HG03097 (cell line): ENCODE measurements around the gene ADAMTSL3.
"Not testable (repeated sequence)": the region's sequence is repeated elsewhere in the genome, so short reads cannot be mapped to it uniquely, and the experiment has no call there.

ENCODE experiments used
- ATAC-seq: cut with Tn5 transposase; IDR thresholded peaks from one replicate; pipeline ENCODE4 v1.9.1; 2021; ENCODE audit not compliant: unreplicated experiment, low FRiP score

Gene ADAMTSL3

GRCh38 chr15:83959477-83959876 is 305.6 kb downstream of the ADAMTSL3 start:
- ATAC-seq = no peak

GRCh38 chr15:83960192-83960829 is 306.4 kb downstream of the ADAMTSL3 start:
- ATAC-seq = no peak

GRCh38 chr15:83961311-83961710 is 307.4 kb downstream of the ADAMTSL3 start:
- ATAC-seq = no peak

GRCh38 chr15:83964967-83965366 is 311.0 kb downstream of the ADAMTSL3 start:
- ATAC-seq = not testable (repeated sequence)

- no peak for ATAC-seq
These were observed 316.5 kb downstream of the ADAMTSL3 start for GRCh38 chr15:83970295-83970890.

- ATAC-seq = no peak
These were observed 318.1 kb downstream of the ADAMTSL3 start for GRCh38 chr15:83971992-83972391.

- no peak for ATAC-seq
These were observed 319.9 kb downstream of the ADAMTSL3 start for GRCh38 chr15:83973816-83974215.

GRCh38 chr15:83977992-83978391 is 324.1 kb downstream of the ADAMTSL3 start:
- no peak for ATAC-seq

GRCh38 chr15:83978588-83978987 is 324.7 kb downstream of the ADAMTSL3 start:
- ATAC-seq = no peak

- no peak for ATAC-seq
These were observed 326.7 kb downstream of the ADAMTSL3 start for GRCh38 chr15:83980637-83981036.

GRCh38 chr15:83982748-83983147 is 328.8 kb downstream of the ADAMTSL3 start:
- ATAC-seq = no peak

GRCh38 chr15:83983634-83984458 is 329.9 kb downstream of the ADAMTSL3 start:
- no peak for ATAC-seq

GRCh38 chr15:83984601-83985000 is 330.7 kb downstream of the ADAMTSL3 start:
- ATAC-seq = no peak

GRCh38 chr15:83991163-83991562 is 337.2 kb downstream of the ADAMTSL3 start:
- no peak for ATAC-seq

GRCh38 chr15:83992324-83993031 is 338.6 kb downstream of the ADAMTSL3 start:
- no peak for ATAC-seq

GRCh38 chr15:83993591-83993990 is 339.7 kb downstream of the ADAMTSL3 start:
- no peak for ATAC-seq

- no peak for ATAC-seq
These were observed 344.6 kb downstream of the ADAMTSL3 start for GRCh38 chr15:83998486-83998885.

- no peak for ATAC-seq
These were observed 345.6 kb downstream of the ADAMTSL3 start for GRCh38 chr15:83999396-84000135.

GRCh38 chr15:84001037-84001436 is 347.1 kb downstream of the ADAMTSL3 start:
- no peak for ATAC-seq

GRCh38 chr15:84001655-84002054 is 347.7 kb downstream of the ADAMTSL3 start:
- ATAC-seq = no peak
